ENCODE data around the gene LRP1B.

The LRP1B gene

GRCh38 chr2:140862181-140862580, 1268.6 kb downstream of the LRP1B start:
- no peak for DNase-seq

DNA sequence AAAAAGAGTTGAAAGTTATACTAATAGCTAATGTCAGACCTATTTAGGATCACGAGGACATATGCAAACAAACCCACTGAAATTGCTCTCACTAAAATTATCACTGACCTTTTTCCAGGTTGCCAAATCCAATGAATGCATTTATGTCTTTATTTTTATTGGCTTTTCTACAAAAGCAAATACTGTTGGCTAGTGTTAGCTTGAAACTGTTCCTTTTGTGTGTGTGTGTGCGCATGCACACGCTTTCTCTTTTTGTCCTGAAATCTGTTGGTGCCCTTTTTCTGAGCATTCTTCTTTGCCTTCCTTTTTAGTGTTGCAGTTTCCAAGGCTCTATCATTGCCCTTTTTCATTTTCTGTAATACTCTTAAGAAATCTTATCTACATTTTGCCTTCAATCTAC, 1269.2 kb downstream of the LRP1B start:
- no peak for DNase-seq

DNA sequence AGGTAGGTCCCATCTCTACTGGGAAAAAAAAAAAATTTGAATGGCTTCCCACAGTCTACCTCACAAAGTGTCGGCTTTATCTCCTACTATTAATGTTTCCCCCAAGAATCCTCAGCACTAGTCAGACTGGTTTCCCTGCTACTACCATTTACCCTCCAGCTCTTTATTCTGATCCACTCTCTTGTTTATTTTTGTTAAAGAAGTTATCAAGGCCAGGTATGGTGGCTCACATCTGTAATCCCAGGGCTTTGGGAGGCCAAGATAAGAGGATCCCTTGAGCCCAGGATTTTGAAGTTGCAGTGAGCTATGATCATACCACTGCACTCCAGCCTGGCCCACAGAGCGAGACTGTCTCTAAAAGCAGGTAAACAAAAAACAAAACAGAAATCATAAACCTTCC, 1275.3 kb downstream of the LRP1B start:
- no peak for DNase-seq

GRCh38 chr2:140851258-140851981, 1279.4 kb downstream of the LRP1B start:
- no peak for DNase-seq

GRCh38 chr2:140843186-140843585, 1287.6 kb downstream of the LRP1B start:
- DNase-seq = no peak

DNA sequence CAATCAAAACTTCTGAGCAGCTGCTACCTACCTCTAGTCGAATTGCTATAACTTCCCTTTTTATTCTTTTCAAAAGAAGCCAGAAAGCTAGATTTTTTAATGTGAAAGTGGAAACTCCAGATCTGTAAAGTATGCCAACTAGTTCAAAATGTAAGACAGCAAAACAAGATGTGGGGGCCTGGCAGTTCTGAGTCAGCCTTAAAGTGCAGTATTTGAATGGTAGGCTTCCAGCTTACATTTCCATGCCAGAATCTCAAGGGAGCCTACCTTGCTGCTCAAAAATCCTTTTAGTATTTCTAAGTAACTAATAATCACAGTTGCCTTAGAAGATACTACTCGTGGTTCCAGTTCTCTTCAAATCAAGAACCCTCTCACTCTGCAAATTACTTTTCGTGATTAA, 1288.7 kb downstream of the LRP1B start:
- no peak for DNase-seq

DNA sequence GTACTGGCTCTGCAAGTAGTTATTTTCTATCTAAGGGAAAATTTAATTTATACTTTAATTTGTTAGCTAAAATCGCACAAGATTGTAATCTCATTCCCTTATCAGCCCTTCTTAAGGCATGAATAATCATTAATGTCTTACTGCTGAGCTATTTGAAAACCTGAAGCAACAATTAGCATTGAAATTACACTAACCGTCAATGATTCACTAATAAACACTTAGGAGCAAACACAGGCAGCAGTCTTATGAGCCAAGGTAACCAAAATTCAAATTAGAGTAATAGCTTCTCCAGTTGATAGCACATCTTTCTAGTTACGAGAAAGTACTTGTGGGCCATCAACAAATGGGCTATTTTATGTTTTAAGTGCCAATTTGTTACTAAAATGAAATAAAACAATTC, 1289.7 kb downstream of the LRP1B start:
- DNase-seq = no peak

DNA sequence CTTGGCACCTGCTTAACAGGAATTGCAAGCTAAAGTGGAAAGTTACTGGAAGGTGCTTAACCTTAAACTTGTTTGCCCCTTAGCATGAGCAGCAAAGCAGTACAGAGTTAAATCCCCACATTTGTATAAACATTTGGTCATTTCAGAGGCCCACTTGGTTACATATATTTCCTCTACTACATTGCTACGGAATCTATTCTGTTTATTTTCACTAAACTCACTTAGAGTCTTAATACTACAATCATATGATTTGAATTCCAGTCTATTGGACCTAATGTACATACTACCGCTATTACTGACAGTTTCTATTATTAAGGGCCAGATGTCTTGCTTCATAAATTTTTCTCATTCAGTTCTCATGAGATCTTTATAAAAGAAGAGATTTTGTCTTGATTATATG, 1294.0 kb downstream of the LRP1B start:
- no peak for DNase-seq

GRCh38 chr2:140835079-140835478, 1295.7 kb downstream of the LRP1B start:
- DNase-seq = no peak

DNA sequence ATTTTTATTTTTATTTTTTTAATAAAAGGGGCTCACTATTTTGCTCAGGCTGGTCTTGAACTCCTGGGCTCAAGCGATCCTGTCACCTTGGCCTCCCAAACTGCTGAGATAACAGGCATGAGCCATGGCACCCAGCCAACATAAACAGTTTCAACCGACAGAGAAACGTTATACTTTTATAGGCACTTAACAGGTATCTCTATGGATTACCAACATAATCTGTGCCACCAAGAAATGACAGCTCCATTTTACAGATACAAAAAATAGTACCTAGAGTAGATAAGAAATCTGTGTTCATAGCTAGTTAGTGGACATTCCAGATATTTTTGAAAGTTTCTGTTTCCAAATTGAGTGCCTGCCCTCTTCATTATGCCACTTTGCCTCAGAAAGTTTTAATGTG, 1316.7 kb downstream of the LRP1B start:
- DNase-seq = no peak

- DNase-seq = no peak
Measured at GRCh38 chr2:140808820-140809219, 1322.0 kb downstream of the LRP1B start.

GRCh38 chr2:140808211-140808610, 1322.6 kb downstream of the LRP1B start:
- no peak for DNase-seq

GRCh38 chr2:140804700-140805260, 1326.0 kb downstream of the LRP1B start:
- DNase-seq = no peak

DNA sequence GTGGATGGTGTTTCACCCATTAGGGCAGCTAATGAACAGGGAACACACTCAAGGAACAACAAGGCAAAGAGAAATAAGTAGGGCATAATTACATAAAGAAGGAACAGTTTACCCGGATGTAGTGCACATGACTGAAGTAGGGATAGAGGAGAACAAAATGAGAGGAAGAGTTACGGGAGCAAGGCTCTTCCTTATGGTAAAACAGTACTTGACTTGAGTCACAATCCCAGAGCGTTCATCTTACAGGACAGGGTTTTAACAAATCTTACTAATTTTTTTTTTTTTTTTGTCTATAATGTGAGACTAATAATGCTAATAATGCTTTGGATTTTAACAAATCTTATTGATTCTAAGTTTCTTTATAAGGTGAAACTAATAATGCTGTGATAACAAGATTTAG, 1329.5 kb downstream of the LRP1B start:
- DNase-seq = no peak

DNA sequence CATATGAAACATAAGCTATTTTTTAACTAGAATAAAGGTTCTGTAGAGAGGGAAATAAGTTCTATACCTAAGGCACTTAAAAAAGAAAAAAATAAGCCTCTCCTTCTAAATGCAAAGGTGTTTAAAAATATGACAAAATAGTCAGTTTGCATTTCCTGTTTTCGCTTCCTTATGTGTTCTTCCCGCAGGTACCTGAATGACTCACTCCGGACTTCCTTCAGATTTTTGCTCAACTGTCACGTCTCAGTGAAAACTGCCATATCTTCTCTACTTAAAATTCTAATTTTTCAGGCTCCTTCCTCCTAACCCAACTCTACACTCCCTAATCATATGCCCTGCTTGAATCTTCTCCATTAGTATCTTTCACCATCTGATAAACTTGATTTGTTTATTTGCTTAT, 1333.1 kb downstream of the LRP1B start:
- DNase-seq = no peak

- DNase-seq = no peak
Measured at GRCh38 chr2:140791802-140792201, 1339.0 kb downstream of the LRP1B start.

DNA sequence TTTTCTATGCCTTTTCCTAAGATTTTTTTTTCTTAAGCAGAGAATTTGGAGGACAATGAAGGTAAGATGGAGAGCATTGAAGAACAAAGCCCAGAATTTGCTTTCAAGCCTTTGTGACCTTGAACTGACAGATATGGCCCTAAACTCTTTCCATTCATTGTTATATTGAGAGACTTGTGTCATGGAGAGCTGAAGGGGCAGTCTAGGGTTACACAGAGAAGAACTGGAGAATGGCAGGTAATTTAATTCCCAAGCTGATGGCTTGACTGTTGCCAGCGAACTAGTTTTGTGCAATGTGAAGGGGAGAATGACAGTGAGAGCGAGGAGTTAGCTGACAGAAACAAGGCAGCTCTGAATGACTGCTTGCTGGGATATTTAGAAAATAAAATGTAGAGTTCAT, 1344.2 kb downstream of the LRP1B start:
- no peak for DNase-seq

- DNase-seq = no peak
Measured at GRCh38 chr2:140775411-140775810, 1355.4 kb downstream of the LRP1B start.

DNA sequence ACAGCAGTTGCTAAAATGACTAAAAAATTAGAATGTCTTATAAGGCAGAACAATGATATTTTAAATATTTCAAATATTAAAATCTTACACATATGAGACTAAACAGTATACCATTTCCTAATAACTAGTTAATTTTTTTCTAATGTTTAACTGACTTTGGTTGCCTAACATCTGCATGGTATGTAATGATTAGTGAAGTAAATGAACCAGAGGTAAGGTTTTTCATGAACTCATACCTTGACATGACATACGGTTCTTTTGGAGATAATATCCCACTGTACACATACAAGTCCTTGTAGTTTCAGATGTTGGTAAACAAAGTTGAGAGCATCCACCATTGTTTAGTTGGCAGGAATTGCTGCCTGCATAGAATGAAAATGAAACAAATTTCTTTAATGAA, 1360.2 kb downstream of the LRP1B start:
- no peak for DNase-seq

GRCh38 chr2:140761807-140762206, 1369.0 kb downstream of the LRP1B start:
- DNase-seq = no peak

GRCh38 chr2:140759426-140760156, 1371.2 kb downstream of the LRP1B start:
- no peak for DNase-seq

- DNase-seq = no peak
Measured at GRCh38 chr2:140747665-140748064, 1383.2 kb downstream of the LRP1B start.

- no peak for DNase-seq
Measured at GRCh38 chr2:140747090-140747489, 1383.7 kb downstream of the LRP1B start.

DNA sequence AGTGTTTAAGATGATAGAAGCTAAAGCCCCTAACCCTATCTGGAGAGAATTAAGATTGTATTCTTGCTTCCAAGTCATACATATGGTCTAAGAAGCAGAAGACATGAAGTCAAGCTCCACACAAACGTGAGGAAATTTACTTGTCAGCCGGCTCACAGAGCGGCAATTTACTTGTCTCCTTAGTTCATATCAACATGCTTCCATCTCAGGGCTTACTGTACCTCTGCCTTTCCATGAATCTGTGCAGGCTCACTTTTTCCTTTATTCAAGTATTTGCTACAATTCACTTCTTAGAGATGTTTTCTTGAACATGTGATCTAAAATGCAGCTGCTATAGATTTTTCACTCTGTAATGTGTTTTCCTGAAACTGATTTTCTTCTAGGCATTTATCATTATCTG, 1386.4 kb downstream of the LRP1B start:
- no peak for DNase-seq
